DMS53 treated with DMSO at 0.1 percent for 48 hours (cell line): ENCODE measurements around the gene FBXO8.

Experiments used
- DNase-seq: peaks from one replicate; lab custom pipeline; 2025; ENCODE audit not compliant: unreplicated experiment; lab: John Stamatoyannopoulos, UW

Gene FBXO8

GRCh38 chr4:174248407-174248806 is 35.1 kb downstream of the FBXO8 start:
- DNase-seq, result peak; percentile 3

GRCh38 chr4:174245714-174246113 is 37.8 kb downstream of the FBXO8 start:
- no peak for DNase-seq

- no peak for DNase-seq
These were observed 39.0 kb downstream of the FBXO8 start for GRCh38 chr4:174244441-174244840.

- DNase-seq, result no peak
These were observed 42.3 kb downstream of the FBXO8 start for GRCh38 chr4:174241162-174241561.

- no peak for DNase-seq
These were observed 47.1 kb downstream of the FBXO8 start for GRCh38 chr4:174236359-174236758.

- DNase-seq, result no peak
These were observed 52.8 kb downstream of the FBXO8 start for GRCh38 chr4:174230680-174231079.

GRCh38 chr4:174230148-174230547 is 53.3 kb downstream of the FBXO8 start:
- no peak for DNase-seq

- no peak for DNase-seq
These were observed 54.5 kb downstream of the FBXO8 start for GRCh38 chr4:174228988-174229387.

- DNase-seq, result no peak
These were observed 58.0 kb downstream of the FBXO8 start for GRCh38 chr4:174225349-174226049.

- no peak for DNase-seq
These were observed 58.9 kb downstream of the FBXO8 start for GRCh38 chr4:174224550-174224949.

GRCh38 chr4:174222266-174222872 is 61.1 kb downstream of the FBXO8 start:
- peak; percentile 7 for DNase-seq

GRCh38 chr4:174218127-174218790 is 65.2 kb downstream of the FBXO8 start:
- no peak for DNase-seq

- DNase-seq, result peak; percentile 5
These were observed 66.0 kb downstream of the FBXO8 start for GRCh38 chr4:174217273-174218126.

- DNase-seq, result no peak
These were observed 66.6 kb downstream of the FBXO8 start for GRCh38 chr4:174216799-174217272.

GRCh38 chr4:174215961-174216680 is 67.3 kb downstream of the FBXO8 start:
- no peak for DNase-seq

GRCh38 chr4:174215057-174215456 is 68.4 kb downstream of the FBXO8 start:
- no peak for DNase-seq

GRCh38 chr4:174214101-174214878 is 69.2 kb downstream of the FBXO8 start:
- DNase-seq, result no peak

GRCh38 chr4:174213731-174214100 is 69.8 kb downstream of the FBXO8 start:
- no peak for DNase-seq

GRCh38 chr4:174212061-174212460 is 71.4 kb downstream of the FBXO8 start:
- DNase-seq, result no peak

- no peak for DNase-seq
These were observed 71.8 kb downstream of the FBXO8 start for GRCh38 chr4:174211622-174212044.
